Activated CD4-positive, alpha-beta T cell treated with anti-CD3 and anti-CD28 coated beads, Interleukin-2, amount 10 ng/mL, durations not matched to agents 24 days and 14 days (primary cell): Measurements from ENCODE around the gene EYA2. TPM values are rescaled to one million over a fixed set of nuclear protein-coding genes. Genes with fewer than 3 reads are reported as not detected.

Experiments used
- DNase-seq: peaks from one replicate; pipeline ENCODE4 v3.0.0; 2022
- H3K27ac Mint-ChIP-seq: one replicate; pipeline ENCODE4 v1.8.0; 2022; ENCODE audit warnings: mild to moderate bottlenecking, mixed read lengths
- H3K27me3 Mint-ChIP-seq: one replicate; pipeline ENCODE4 v1.8.0; 2022; ENCODE audit warnings: mixed read lengths
- H3K36me3 Mint-ChIP-seq: one replicate; pipeline ENCODE4 v1.8.0; 2022; ENCODE audit warnings: low read depth, mild to moderate bottlenecking, mixed read lengths
- H3K4me1 Mint-ChIP-seq: one replicate; pipeline ENCODE4 v1.8.0; 2021; ENCODE audit warnings: mixed read lengths
- H3K4me3 Mint-ChIP-seq: one replicate; pipeline ENCODE4 v1.8.0; 2022; ENCODE audit warnings: mild to moderate bottlenecking, moderate library complexity, mixed read lengths
- H3K9me3 Mint-ChIP-seq: one replicate; pipeline ENCODE4 v1.8.0; 2021; ENCODE audit warnings: mixed read lengths
- intact Hi-C: fragments of 100-400 bp; cut with micrococcal nuclease; formaldehyde crosslinking; loops from one replicate; pipeline ENCODE4 v1.15.1; 2023
- total RNA-seq: library from RNA; stranded (reverse); gene quantifications from 2 replicates; pipeline ENCODE4 v1.2.3, GENCODE V29; 2022

EYA2 gene
- total RNA-seq, 1 donor from 2014 or later = not detected

DNA sequence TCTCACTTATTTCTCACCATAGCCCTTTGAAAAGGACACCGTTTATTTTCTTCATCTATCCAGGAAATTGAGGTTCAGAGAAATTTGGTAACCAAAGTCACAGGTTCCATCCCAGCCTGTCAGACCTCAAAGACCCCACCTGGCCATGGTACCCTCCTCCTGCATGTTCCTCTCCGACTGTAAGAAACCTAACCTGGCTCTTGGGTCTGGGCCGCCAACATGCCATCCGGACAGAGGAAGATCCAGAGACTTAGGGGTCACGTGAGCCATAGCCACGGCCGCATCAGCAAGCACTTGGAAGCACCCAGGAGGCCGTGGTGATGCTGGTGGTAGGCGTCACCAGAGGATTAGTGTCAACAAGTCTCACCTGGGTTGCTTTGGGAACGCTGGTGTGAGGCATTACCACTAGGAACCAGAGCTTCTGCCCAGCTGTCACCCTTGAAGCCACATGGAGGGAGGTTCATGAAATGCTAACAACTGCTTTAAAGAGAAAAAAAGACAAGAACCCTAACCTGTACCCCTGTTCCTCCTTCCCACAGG lies 177.1 kb downstream of the EYA2 start:
- Mint-ChIP-seq H3K4me1 (no peaks in the 10 kb centered on the region), H3K4me3 (no peak overlapping the region), H3K36me3 (no peaks in the 10 kb centered on the region), H3K9me3 (peaks cover 14% of the 10 kb centered on the region), H3K27ac (no peak overlapping the region), H3K27me3 (no peaks in the 10 kb centered on the region)
- DNase-seq = no peak
- intact Hi-C loops = no loop called here

DNA sequence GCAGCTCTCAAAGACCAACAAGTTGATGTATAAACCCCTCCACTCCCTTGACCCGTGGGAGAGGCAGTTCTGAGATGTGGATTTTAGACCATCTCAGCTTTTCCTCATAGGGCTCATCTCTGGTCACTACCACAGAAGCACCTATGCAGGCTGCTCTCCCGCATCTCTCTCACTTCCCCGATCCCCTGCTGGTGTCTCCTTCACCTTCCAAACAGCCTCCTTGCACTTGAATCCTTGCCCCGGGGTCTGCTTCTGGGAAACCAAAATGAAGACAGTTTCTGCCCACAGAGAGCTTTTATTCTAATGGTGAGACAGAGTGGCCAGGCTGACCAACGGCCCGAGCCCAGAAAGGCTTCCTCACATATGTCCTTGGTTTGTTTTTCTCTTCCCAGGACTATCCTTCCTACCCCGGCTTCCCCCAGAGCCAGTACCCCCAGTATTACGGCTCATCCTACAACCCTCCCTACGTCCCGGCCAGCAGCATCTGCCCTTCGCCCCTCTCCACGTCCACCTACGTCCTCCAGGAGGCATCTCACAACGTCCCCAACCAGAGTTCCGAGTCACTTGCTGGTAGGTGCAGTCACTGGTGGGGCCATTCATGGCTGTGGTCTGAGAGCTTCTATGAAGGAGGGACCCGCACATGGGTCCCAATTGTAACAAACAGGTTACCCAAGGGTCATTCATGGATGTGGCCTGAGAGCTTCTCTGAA lies 179.3 kb downstream of the EYA2 start:
- Mint-ChIP-seq H3K9me3 (peaks cover 8% of the 10 kb centered on the region), H3K27ac (no peak overlapping the region)
- intact Hi-C loops = no loop called here

DNA sequence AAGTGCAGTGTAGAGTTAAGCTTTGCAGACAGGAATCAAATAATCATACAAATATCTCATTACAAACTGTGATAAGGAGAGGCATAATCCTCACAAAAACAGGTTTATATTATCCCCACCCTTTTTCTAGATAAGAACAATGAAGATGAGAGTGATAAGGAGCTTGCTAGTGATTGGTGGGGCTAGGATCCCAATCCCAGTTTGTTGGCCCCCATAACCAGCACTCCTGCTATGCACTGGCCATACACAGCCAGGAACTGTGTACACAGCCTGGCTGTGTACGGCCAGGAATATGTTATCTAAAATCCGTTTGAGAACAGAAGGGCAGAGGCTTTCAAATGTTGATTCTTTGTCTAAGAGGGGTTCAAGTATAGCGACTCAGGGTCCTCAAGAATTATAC lies 180.6 kb downstream of the EYA2 start:
- intact Hi-C loops = no loop called here
- Mint-ChIP-seq H3K27me3 (no peaks in the 10 kb centered on the region), H3K36me3 (no peaks in the 10 kb centered on the region), H3K4me1 (no peaks in the 10 kb centered on the region), H3K4me3 (no peak overlapping the region), H3K9me3 (peaks cover 8% of the 10 kb centered on the region), H3K27ac (no peak overlapping the region)
- DNase-seq = no peak

More for the DNA sequence above, 179.3 kb downstream of the EYA2 start:
- no peaks in the 10 kb centered on the region for H3K36me3 Mint-ChIP-seq
- no peaks in the 10 kb centered on the region for H3K4me1 Mint-ChIP-seq
- no peak overlapping the region for H3K4me3 Mint-ChIP-seq
- H3K27me3 Mint-ChIP-seq = no peaks in the 10 kb centered on the region
- DNase-seq = no peak

DNA sequence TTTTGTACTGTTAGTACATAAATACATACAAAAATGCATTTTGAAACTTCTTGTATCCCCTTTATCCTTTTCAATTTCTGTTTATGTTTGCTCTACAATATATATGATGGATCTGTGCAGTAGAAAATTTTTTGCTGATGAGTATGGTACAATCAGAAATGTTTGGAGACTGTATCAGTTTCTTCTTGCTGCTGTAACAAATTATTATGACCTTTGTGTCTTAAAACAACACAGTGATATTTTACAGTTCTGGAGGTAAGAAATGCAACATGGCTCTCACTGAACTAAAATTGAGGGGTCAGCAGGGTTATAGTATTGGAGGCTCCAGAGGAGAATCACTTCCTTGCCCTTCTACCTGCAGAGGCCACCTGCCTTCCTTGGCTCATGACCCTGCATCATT lies 184.4 kb downstream of the EYA2 start:
- H3K36me3 Mint-ChIP-seq = no peaks in the 10 kb centered on the region
- intact Hi-C loops = no loop called here
- H3K9me3 Mint-ChIP-seq = peaks cover 6% of the 10 kb centered on the region
- no peak overlapping the region for H3K27ac Mint-ChIP-seq
- H3K4me3 Mint-ChIP-seq = no peak overlapping the region
- H3K4me1 Mint-ChIP-seq = no peaks in the 10 kb centered on the region
- no peak for DNase-seq
- H3K27me3 Mint-ChIP-seq = no peaks in the 10 kb centered on the region

DNA sequence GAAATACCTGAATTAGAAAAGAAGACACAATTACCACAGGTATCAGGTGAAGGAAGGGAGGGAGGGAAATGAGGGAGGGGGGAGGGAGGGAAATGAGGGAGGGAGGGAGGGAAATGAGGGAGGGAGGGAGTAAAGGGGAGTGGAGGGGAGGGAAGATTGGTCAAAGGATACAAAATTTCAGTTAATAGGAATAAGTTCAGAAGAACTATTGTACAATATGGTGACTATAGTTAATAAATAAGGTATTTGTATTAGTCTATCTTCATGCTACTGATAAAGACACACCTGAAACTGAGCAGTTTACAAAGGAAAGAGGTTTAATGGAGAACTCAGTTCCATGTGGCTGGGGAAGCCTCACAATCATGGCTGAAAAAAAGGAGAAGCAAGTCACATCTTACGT lies 185.7 kb downstream of the EYA2 start:
- no peak overlapping the region for H3K27ac Mint-ChIP-seq
- DNase-seq = no peak
- H3K9me3 Mint-ChIP-seq = peaks cover 5% of the 10 kb centered on the region
- no peaks in the 10 kb centered on the region for H3K27me3 Mint-ChIP-seq
- intact Hi-C loops = no loop called here
- H3K4me1 Mint-ChIP-seq = no peaks in the 10 kb centered on the region
- no peaks in the 10 kb centered on the region for H3K36me3 Mint-ChIP-seq
- no peak overlapping the region for H3K4me3 Mint-ChIP-seq

DNA sequence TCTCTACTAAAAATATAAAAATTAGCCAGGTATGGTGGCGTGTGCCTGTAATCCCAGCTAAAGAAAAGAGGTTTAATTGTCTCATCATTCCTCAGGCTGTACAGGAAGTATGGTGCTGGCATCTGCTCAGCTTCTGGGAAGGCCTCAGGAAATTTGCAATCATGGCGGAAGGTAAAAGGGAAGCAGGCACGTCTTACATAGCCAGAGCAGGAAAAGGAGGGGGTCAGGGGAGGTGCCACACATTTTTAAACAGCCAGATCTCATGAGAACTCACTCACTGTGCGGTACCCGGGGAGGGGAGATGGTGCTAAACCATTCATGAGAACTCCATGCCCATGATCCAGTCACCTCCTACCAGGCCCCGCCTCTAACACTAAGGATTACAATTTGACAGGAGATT lies 191.7 kb downstream of the EYA2 start:
- intact Hi-C loops = no loop called here
- Mint-ChIP-seq H3K27me3 (no peaks in the 10 kb centered on the region), H3K4me3 (no peak overlapping the region), H3K27ac (no peak overlapping the region), H3K36me3 (no peaks in the 10 kb centered on the region), H3K4me1 (no peaks in the 10 kb centered on the region), H3K9me3 (no peaks in the 10 kb centered on the region)
- DNase-seq = no peak

DNA sequence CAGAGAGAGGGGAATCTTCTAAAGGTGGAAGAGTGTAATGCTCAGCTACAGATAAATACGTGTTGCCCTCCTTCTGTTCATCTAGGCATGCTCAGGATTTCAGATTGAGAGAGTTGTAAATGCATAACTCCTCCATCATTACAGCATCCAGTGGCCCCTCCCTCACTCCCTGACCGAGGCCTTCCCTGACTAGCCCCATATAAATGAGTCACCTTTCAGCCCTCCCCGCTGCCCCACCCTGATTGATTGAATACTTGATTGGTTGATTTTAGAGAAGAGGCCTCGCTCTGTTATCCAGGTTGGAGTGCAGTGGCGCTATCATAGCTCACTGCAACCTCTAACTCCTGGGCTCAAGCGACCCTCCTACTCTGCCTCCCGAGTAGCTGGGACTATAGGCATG lies 193.7 kb downstream of the EYA2 start:
- Mint-ChIP-seq H3K27ac (no peak overlapping the region), H3K9me3 (no peaks in the 10 kb centered on the region)

DNA sequence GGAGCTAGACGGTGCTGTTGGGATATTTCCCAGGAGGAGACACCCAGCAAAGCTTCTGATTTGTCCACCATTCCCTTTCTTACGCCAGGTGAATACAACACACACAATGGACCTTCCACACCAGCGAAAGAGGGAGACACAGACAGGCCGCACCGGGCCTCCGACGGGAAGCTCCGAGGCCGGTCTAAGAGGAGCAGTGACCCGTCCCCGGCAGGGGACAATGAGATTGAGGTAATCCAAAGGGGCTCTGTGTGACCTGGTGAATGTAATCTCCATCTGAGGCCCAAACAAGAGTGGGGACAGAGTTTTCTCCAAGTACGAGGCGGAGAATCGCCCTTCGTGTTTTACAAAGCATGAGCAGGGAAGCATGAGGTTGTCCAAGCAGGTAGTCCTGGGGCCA lies 194.5 kb downstream of the EYA2 start:
- H3K27ac Mint-ChIP-seq = no peak overlapping the region
- H3K9me3 Mint-ChIP-seq = no peaks in the 10 kb centered on the region
- no peaks in the 10 kb centered on the region for H3K36me3 Mint-ChIP-seq
- intact Hi-C loops = no loop called here
- H3K4me3 Mint-ChIP-seq = no peak overlapping the region
- DNase-seq = no peak
- H3K4me1 Mint-ChIP-seq = no peaks in the 10 kb centered on the region
- H3K27me3 Mint-ChIP-seq = no peaks in the 10 kb centered on the region

More for the DNA sequence above, 193.7 kb downstream of the EYA2 start:
- Mint-ChIP-seq H3K4me3 (no peak overlapping the region), H3K36me3 (no peaks in the 10 kb centered on the region), H3K4me1 (no peaks in the 10 kb centered on the region), H3K27me3 (no peaks in the 10 kb centered on the region)
- DNase-seq = no peak
- intact Hi-C loops = no loop called here

DNA sequence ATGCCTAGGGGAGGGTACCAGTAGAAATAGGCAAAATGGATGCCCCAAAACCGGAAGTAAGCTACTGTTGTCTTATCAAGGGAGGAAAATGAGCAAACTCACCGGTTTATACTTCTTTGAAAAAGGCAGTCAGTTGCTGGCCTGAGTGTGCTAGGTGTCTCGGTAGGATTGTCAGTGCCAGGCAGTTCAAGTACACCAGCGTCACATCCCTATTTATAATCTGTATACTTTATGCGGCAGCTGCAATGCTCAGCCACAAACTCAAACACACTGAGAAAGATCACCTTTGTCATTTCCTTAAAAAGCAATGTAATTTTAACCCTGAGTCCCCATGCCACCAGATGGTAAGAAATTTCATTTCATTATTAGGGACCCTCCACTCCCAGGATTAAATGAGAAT lies 196.2 kb downstream of the EYA2 start:
- no peaks in the 10 kb centered on the region for H3K4me1 Mint-ChIP-seq
- no peak overlapping the region for H3K27ac Mint-ChIP-seq
- peaks cover 5% of the 10 kb centered on the region for H3K27me3 Mint-ChIP-seq
- intact Hi-C loops = no loop called here
- H3K9me3 Mint-ChIP-seq = peaks cover 3% of the 10 kb centered on the region
- no peak for DNase-seq
- H3K36me3 Mint-ChIP-seq = no peaks in the 10 kb centered on the region
- no peak overlapping the region for H3K4me3 Mint-ChIP-seq

DNA sequence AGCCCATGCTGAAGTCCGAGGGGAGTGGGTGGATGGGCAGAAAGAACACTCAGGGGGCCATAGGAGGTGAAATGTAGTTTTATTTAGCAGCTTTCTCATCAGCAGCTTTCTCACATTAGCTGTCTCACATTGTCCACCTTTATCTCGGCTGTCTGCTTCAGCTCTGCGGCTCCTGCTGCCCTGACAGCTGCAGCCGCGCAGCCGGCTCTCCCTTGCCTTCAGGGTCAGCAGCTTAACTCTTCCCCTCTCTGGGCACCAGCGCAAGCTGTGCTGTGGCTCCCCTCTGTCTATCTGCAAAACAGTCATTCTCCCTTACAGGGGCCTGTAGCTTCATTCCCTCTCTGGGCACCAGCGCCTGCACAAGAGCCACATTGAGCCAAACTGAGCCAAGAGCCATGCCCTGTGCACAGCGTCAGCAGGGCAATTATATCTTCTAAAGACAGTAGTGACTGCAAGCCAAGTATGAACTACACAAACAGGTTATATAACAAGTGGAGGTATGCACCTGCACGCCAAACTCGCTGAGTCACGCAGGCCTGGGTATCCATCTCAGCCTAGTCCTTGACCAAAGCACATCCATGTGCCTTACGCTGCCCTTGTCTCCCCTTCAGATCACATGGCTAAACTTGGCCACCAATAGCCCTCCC lies 198.8 kb downstream of the EYA2 start:
- Mint-ChIP-seq H3K27me3 (peaks cover 9% of the 10 kb centered on the region), H3K27ac (no peak overlapping the region), H3K4me1 (no peaks in the 10 kb centered on the region), H3K36me3 (no peaks in the 10 kb centered on the region), H3K4me3 (no peak overlapping the region), H3K9me3 (peaks cover 3% of the 10 kb centered on the region)
- DNase-seq = no peak
- intact Hi-C loops = no loop called here

DNA sequence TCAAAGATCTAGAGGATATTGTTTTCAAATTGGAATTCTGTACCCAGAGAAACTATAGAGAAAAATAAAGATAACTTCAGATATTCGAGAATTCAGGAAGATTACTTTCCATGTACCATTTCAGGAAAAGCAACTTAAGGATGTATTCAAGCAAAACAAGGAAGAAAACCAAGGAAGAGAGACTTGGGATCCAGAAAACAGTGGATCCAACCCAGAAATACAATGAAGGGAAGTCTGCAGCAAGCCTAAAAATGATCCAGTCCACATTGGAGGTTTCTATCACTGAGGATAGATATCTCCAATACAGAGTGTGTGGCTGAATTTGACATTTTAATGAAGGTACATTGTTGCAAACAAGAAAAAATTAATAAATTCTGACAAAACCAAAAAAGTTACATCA lies 201.0 kb downstream of the EYA2 start:
- Mint-ChIP-seq H3K27me3 (peaks cover 9% of the 10 kb centered on the region), H3K36me3 (no peaks in the 10 kb centered on the region), H3K4me3 (no peak overlapping the region), H3K4me1 (no peaks in the 10 kb centered on the region), H3K9me3 (peaks cover 3% of the 10 kb centered on the region), H3K27ac (no peak overlapping the region)
- no peak for DNase-seq
- intact Hi-C loops = no loop called here

DNA sequence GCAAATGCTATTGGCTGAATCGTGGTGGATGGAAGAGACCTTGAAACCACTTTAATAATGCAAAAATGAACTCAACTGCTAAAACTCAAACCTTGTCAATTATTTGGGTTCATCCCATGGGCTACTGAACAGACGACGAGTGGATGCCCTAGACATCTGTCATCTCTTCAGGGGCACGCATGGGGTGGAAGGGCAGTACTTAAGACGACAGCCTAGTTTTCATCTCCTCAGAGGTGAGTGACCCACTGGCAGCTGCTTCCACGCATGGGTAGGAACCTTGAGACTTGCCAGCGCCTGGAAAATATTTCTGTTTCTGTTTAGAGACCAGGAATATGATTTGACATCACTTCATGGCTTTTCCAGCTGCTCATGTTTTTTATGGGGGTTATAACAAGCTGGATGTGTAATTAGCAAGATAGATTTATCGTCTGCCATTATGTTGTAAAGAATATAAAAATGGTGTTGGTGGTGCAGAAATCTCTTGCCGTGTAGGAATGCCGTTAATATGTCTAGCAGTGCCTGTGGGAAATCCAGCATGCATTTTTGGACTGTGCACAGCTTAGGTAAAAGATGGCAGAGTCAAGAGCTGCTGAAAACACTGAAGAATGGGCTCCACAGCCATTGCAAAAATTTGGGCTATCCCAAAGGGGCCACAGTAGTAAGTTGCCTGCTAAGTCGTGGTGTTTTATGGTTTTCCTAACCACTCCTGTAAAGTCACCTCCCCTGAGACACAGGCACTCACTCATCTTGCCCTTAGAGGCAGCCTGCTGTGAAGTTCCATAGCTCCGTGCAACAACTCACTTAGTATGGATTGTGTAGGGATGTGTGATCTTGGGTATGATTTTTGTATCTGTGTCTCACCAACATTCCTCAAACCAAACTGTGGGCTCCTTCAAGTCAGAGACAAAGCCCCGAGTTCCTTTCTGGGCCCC lies 203.3 kb downstream of the EYA2 start:
- no peak for DNase-seq
- intact Hi-C loops = no loop called here
- Mint-ChIP-seq H3K27ac (no peak overlapping the region), H3K27me3 (peaks cover 9% of the 10 kb centered on the region), H3K4me1 (no peaks in the 10 kb centered on the region), H3K36me3 (no peaks in the 10 kb centered on the region), H3K9me3 (peaks cover 4% of the 10 kb centered on the region), H3K4me3 (no peak overlapping the region)

DNA sequence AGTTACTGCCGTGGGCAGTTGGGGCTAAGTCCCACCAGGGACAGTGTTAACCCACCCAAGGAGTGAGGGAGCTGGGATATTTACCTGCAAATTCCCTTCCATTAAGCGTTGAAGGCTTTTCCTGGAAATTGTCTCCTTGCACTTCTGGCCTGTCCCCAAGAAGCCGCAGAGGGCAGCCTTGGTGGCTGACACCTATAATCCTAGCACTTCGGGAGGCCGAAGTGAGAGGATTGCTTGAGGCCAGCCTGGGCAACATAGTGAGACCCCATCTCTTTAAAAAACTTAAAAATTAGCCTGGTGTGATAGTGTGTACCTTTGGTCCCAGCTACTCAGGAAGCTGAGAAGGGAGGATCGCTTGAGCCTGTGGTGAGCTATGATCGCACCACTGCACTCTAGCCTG lies 204.4 kb downstream of the EYA2 start:
- DNase-seq = no peak
- H3K4me3 Mint-ChIP-seq = no peak overlapping the region
- H3K4me1 Mint-ChIP-seq = no peaks in the 10 kb centered on the region
- no peaks in the 10 kb centered on the region for H3K36me3 Mint-ChIP-seq
- peaks cover 9% of the 10 kb centered on the region for H3K27me3 Mint-ChIP-seq
- no peak overlapping the region for H3K27ac Mint-ChIP-seq
- H3K9me3 Mint-ChIP-seq = peaks cover 9% of the 10 kb centered on the region
- intact Hi-C loops = no loop called here
